ENCODE measurements around the gene BRK1.
A peak's percentile ranks its signal among the peaks of the same experiment; 100 is the strongest.
"Not testable (repeated sequence)": the region's sequence is repeated elsewhere in the genome, so short reads cannot be mapped to it uniquely, and the experiment has no call there.

BRK1 gene

DNA sequence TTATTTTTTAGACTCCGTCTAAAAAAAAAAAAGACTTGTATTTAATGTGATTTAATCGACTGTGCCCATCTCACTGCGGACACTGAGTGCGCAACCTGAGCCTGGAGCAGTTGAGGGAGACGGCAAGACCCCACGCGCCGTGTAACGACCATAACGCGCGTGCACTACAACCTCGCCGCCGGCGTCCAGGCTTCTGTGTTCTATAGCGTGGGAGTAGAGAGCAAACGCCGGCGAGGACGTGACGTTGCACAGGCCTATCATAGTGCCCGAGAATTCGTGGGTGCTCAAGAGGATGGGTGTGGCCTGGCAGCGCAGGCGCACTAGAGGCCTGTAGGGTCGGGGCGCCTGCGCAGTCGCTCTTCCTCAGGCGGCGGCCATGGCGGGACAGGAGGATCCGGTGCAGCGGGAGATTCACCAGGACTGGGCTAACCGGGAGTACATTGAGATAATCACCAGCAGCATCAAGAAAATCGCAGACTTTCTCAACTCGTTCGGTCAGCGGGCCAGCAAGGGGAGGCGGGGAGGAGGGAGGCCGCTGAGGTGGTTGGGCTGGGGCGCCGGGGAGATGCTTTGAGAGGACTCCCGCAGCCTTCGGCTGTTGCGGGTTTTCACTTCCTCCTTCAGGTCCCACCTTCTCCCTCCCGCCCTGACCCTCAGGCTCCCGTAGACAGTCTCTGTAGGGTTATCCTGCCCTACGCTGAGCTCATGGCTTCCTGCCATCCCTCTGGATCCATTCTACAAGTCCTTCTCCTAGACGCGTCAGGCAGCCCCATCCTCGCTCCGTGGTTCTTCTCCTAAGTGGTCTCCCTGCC, at the start of gene BRK1:
Gene BRK1 (plus strand): TSS at position 350 of the 812 bp plus-strand sequence. CDS start 27 bp downstream, at position 377.
- ATAC-seq: peak; percentile 99

DNA sequence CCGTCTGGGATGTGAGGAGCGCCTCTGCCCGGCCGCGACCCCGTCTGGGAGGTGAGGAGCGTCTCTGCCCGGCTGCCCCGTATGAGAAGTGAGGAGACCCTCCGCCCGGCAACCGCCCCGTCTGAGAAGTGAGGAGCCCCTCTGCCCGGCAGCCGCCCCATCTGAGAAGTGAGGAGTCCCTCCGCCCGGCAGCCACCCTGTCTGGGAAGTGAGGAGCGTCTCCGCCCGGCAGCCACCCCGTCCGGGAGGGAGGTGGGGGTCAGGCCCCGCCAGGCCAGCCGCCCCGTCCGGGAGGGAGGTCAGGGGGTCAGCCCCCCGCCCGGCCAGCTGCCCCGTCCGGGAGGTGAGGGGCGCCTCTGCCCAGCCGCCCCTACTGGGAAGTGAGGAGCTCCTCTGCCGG, 45.4 kb upstream of the BRK1 start:
- ATAC-seq: not testable (repeated sequence)

DNA sequence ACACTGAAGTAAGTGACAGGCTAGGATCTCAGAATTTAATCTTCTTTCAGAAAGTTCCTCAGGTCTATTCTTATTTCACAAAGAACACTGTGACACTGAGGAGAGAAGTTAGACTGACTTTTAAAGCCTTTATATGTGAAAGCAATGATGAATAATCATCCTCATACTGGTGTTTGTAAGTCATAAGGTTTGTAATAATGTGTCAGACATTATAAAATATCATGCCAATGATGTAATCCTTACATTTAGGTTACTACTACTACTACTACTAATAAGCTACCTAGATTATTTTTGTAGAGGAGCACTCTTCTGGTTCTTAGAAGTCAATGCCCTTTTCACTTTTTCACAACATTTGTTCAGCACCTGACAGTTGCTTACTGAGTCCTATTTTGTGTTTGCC, 40.8 kb upstream of the BRK1 start:
- ATAC-seq: no peak

DNA sequence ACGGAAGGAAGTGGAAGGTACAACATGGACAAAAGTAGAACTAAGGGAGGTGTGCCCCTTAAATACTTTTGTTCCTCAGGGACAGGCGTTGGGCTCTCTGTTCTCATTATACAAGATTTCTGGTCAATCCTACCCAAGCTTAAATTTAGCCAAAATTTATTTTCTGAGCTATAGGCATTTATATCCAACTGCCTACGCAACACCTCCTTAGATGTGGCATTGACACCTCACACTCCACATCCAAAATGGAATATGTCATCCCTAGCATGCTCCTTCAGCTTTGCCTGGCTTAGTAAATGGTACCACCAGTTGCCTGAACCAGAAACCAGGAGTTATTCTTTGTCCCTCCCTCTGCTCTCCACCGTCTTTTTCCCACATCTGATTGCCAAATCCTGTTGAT, 33.6 kb upstream of the BRK1 start:
- no peak for ATAC-seq

DNA sequence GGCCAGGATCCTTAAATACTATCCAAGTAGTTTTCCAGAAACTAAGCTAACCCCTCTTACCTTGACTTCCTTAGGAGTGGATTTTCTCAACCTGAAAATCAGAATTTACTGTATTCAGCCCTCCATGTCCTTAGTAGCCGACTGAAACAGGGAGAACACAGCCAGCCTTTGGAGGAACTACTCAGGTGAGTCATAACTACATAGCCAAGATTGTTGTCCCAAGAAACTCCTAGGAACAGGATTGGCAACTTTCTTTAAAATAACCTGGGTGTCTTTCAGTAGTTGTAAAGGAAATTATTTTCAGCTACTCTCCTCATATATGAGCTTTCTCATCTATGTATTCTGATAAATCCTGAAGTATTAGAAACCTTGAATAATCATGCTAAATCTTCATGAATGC, 29.7 kb upstream of the BRK1 start:
- no peak for ATAC-seq

DNA sequence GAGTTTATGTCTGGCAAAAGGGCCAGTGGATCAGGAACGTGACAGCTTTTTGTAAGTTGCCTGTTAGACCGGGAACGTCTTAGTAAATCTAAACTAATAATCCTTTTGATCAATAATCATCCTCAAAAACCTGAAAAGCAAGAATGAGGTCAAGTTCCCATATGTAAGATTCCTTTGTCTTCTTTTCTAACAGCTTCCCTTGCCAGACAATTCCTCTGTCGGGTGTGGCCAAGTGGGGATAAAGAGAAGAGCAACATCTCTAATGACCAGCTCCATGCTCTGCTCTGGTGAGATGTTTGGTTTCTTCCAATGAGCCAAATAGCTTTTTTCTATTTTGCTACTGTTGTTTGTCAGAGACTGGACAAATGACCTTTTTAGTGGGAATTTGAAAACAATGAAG, 27.2 kb upstream of the BRK1 start:
- no peak for ATAC-seq

DNA sequence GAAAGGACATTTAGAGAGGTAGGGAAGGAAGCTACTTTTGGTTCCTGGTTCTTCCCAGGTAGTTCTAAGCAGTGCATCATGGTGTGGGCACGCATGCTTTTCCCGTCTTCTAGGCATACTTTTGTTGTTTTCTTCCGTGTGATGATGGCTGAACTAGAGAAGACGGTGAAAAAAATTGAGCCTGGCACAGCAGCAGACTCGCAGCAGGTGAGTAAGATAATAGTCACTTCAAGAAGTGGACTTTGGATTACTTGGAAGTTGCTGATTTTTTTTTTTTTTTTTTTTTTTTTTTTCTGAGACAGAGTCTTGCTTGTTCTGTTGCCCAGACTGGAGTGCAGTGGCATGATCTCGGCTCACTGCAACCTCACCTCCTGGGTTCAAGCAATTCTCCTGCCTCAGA, 25.3 kb upstream of the BRK1 start:
- ATAC-seq: no peak

DNA sequence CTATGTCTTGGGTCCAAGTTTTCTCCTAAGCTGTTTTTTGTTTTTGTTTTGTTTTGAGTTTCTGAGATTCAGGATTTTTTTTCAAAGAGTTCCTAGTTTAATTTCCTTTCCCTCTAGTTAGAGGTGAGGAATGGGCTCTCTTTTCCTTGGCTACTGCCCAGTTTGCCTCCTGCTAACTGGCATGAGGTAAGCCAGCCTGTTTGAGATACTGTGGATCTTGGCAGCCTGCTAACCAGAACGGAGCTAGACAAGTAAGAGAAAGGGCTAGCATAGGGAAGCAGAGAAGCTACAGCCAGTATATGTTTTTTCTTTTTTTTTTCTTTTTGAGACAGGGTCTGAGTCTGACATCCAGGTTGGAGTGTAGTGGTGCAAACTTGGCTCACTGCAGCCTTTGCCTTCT, 24.7 kb upstream of the BRK1 start:
- not testable (repeated sequence) for ATAC-seq

DNA sequence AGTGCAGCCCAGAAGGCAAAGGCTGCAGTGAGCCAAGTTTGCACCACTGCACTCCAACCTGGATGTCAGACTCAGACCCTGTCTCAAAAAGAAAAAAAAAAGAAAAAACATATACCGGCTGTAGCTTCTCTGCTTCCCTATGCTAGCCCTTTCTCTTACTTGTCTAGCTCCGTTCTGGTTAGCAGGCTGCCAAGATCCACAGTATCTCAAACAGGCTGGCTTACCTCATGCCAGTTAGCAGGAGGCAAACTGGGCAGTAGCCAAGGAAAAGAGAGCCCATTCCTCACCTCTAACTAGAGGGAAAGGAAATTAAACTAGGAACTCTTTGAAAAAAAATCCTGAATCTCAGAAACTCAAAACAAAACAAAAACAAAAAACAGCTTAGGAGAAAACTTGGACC, 24.1 kb upstream of the BRK1 start:
- ATAC-seq: not testable (repeated sequence)

DNA sequence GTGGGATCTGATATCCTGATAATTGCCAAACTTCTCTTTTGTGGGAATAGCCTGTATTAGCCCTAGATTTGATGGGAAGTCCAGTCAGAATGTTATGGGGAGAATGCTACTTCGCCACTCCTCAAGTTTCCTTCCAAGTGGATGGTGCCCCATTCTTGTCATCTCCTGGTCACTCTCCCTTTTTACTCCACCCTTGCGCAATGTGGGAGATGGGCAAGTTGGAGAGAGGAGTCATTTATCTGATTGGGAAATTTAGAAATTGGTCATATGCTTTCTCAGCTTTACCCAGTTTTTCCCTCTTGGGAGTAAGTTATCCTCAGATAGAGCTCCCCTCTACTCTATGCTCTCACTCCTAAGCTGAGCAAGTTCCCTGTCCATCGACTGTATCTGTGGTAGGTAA, 21.8 kb upstream of the BRK1 start:
- no peak for ATAC-seq

DNA sequence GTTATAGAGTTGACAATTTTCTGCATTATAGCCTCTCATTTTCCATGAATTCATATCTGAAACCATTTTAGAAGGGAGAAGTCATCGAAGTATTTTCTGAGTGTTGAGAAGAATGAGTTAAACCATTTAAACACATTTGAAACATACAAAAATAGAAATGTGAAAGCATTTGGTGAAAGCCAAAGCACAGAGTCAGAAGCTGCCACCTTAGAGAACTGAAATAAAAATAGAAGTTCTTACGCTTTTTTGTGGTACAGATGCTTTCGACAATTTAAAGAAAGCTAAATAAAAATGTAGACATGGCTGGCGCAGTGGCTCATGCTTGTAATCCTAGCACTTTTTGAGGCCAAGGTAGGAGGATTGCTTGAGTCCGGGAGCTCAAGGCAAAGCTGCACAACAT, 16.4 kb upstream of the BRK1 start:
- no peak for ATAC-seq

DNA sequence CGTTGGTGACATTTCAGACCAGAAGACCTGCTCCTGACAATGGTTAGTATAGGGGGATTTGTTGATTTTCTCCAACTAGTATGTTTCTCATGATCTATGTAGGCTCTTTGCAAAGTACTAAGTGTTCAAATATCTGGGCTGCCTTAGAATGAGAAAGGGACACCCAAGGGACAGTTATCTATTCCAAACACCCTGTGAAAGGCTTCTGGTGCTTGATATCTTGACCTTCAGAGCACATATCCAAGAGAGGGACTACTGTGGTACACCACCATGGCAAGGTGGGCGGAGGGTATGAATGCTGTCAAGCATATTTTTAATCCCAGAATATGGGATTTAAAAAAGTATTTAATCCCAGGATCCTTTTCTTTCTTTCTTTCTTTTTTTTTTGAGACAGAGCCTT, 8.6 kb upstream of the BRK1 start:
- no peak for ATAC-seq

DNA sequence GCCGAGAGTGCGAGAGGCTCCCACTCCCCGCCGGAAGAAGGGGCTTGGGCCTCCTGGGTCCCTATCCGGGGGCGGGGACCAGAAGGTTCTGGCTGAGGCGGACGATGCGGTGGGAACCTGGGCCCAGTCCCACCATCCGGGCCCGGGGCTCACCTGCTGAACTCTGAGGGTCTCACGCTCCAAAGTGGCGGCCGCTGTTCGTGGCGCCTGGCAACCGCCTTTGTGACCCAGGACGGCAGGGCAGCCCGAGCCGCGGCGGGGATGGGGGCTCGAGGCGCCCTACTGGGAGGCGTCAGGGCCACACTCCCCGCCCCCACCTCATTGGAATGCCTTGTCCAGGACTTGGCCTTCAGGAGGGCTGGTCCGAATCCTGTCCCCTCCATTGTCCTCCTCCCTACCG, 7.4 kb upstream of the BRK1 start, which contains the start of gene FANCD2OS:
Gene FANCD2OS (minus strand): TSS at position 165 of the 400 bp plus-strand sequence. CDS start 3,481 bp downstream, outside the sequence.
- ATAC-seq: no peak

DNA sequence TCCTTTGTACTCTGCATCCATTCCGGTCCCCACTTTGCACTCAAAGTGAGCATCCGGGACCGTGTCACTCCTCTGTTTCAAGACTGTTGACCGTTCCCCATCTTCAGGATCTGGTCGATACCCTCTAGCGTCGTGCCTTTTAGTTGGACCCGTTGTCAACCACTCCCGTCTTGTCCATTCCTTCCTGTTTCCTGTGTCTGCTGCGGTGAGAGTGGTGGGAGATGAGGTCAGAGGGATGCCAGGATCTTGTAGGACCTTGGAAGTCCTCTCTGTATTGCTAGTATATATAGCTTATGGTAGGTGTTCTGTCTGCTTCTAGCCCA, 624 bp downstream of the BRK1 start:
- no peak for ATAC-seq

DNA sequence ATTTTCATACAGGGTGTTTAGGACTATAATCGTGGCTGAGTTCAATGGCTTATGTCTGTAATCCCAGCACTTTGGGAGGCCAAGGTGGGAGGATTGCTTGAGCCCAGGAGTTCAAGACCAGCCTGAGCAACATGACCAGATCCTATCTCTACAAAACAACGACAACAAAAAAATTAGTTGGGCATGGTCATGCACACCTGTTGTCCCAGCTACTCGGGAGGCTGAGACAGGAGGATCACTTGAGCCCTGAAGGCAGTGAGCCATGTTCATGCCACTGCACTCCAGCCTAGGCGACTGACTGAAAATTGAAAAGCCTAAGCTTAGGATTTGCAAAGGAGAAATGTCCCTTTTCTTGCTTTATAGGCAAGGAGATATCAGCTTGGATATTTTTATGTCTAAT, 1.5 kb downstream of the BRK1 start:
- ATAC-seq: no peak

DNA sequence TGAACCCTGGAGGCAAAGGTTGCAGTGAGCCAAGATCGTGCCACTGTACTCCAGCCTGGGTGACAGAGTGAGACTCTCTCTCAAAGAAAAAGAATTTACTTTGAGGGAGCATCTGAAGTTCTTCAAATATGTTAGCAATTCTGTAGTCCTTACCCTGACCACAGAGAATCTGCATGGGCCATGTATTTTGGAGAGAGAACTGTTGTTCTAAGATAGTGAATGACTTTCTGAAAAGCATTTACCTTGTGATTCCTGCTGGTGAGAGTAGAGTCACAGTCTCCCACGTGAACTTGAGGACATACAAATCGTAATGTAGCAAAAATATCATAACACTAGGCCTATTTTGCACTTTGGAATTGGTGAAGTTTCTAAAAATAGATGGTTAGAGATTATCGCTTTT, 3.9 kb downstream of the BRK1 start:
- no peak for ATAC-seq

DNA sequence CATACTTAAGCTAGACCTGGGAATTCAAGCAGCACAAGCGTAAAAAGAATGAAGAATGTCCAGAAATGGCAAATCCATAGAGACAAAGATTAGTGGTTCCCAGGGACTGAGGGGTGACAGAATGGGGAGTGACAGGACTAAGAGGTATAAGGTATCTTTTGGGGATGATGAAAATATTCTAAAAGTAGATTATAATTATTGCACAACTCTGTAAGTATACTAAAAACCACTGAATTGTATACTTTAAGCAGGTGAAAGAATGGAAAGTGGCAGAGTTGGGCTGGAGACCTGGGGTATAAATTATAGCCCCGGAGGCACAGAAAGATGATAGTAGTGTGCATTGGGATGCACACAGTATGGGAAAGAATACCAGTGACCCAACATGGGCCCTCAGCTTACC, 5.6 kb downstream of the BRK1 start:
- ATAC-seq: no peak

DNA sequence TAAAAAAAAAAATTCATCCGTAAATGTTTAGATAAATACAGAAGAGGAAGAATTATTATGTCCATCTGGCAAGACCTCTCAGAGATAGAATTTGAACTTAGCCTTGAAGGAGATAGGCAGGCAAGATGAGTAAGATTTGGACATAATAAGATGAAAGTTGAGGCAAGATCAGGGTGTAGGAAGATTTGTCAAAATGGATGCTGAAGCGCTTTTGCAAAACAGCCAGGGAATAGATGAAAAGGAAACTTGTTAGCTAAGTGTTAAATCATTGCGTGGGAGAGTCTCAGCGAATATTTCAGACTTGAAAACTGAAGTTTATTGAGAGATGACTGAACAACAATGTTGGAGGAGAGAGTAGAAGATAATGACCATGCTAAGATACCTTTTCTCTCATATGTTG, 7.2 kb downstream of the BRK1 start:
- no peak for ATAC-seq

DNA sequence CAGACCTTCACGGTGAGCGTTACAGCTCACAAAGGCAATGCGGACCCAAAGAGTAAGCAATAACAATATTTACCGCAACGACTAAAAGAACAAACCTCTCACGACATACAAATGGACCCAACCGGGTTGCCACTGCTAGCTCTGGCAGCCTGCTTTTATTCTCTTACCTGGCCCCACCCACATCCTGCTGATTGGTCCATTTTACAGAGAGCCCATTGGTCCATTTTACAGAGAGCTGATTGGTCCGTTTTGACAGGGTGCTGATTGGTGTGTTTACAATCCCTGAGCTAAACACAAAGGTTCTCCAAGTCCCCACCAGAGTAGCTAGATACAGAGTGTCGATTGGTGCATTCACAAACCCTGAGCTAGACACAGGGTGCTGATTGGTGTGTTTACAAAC, 20.4 kb downstream of the BRK1 start:
- ATAC-seq: not testable (repeated sequence)

DNA sequence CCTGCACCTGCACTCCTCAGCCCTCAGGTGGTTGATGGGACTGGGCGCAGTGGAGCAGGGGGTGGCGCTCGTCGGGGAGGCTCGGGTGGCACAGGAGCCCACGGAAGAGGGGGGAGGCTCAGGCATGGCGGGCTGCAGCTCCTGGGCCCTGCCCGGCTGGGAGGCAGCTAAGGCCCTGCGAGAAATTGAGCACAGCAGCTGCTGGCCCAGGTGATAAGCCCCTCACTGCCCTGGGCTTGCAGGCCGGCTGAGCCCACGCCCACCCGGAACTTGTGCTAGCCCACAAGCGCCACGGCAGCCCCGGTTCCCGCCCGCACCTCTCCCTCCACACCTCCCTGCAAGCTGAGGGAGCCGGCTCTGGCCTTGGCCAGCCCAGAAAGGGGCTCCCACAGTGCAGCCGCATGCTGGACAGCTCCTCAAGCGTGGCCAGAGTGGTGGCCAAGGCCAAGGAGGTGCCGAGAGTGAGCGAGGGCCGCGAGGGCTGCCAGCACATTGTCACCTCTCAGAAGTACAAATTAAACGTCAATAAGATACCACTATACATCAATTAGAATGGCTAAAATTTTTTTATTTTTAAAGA, 21.0 kb downstream of the BRK1 start:
- no peak for ATAC-seq

DNA sequence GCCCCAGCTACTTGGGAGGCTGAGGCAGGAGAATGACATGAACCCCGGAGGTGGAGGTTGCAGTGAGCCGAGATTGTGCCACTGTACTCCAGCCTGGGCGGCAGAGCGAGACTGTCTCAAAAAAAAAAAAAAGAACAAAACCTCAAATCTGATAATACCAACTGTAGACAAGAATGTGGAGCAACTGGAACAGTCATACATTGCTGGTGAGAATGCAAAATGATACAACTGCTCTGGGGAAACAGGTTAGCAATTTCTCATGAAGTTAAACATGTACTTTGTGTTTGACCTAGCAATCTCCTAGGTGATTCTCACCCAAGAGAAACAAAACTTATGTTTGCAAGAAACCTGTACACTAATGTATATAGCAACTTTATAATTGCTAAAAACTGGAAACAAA, 21.7 kb downstream of the BRK1 start:
- no peak for ATAC-seq

DNA sequence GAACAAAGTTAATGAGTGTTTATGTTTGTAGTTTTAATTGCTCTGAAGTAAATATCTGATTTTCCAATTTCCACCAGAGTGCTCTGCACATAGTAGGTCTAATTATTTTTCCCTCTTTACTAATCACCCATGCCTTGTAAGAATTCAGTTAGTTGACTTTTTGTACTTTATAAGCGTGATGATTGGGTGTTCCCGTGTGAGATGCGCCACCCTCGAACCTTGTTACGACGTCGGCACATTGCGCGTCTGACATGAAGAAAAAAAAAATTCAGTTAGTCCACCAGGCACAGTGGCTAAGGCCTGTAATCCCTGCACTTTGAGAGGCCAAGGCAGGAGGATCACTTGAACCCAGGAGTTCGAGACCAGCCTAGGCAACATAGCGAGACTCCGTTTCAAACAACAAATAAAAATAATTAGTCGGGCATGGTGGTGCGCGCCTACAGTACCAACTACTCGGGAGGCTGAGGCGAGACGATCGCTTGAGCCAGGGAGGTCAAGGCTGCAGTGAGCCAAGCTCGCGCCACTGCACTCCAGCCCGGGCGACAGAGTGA, 25.6 kb downstream of the BRK1 start:
- no peak for ATAC-seq

DNA sequence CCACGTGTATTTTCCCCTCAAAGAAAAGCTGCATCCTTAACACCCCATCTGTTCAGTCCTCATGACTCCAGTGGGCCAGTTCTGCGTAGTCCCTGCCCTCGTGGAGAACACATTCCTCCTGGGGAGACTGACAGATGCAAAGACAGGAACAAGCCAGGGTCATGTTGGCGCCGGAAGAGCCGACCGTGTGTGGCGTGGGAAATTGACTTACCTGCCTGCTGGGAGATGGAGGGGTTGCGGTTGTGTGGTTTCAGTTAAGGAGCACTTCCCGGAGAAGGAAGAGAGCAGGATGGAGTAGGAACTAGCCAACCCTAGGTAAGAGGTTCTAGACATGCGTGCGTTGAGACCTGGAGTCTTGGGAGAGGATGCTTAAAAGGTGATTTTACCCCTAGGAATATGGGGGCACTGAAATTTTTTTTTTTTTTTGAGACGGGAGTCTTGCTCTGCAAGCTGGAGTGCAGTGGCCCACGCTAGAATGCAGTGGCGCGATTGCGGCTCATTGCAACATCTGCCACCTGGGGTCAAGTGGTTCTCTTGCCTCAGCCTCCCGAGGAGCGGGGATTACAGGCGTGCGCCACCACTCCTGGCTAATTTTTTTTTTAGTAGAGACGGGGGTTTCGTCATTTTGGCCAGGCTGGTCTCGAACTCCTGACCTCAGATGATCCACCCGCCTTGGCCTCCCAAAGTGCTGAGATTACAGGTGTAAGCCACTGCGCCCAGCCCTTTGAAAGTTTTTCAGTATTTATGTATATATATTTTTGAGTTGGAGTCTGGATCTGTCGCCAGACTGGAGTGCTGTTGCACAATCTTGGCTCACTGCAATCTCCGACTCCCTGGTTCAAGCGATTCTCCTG, 27.5 kb downstream of the BRK1 start:
- ATAC-seq: no peak
